T-helper 2 cell treated with Interferon-gamma antibody and Interleukin-4, amounts not matched to agents 5 μg/mL and 100 μg/mL, for 36 hours (primary cell): Measurements from ENCODE around the gene NDC80.
"Not testable (repeated sequence)": the region's sequence is repeated elsewhere in the genome, so short reads cannot be mapped to it uniquely, and the experiment has no call there.

Source experiments
- DNase-seq: peaks from one replicate; pipeline ENCODE4 v3.0.0; 2021; ENCODE audit warnings: low spot score
- H3K27ac Mint-ChIP-seq: one replicate; pipeline ENCODE4 v1.8.0; 2021; ENCODE audit warnings: mild to moderate bottlenecking, mixed read lengths
- H3K27me3 Mint-ChIP-seq: one replicate; pipeline ENCODE4 v1.8.0; 2021; ENCODE audit warnings: low read depth, mixed read lengths
- H3K36me3 Mint-ChIP-seq: one replicate; pipeline ENCODE4 v1.8.0; 2021; ENCODE audit warnings: low read depth, mixed read lengths
- H3K4me1 Mint-ChIP-seq: one replicate; pipeline ENCODE4 v1.8.0; 2021; ENCODE audit warnings: low read depth, mixed read lengths
- H3K4me3 Mint-ChIP-seq: one replicate; pipeline ENCODE4 v1.8.0; 2022; ENCODE audit warnings: mild to moderate bottlenecking, moderate library complexity, mixed read lengths
- H3K9me3 Mint-ChIP-seq: one replicate; pipeline ENCODE4 v1.8.0; 2021; ENCODE audit warnings: mixed read lengths

Gene NDC80

DNA sequence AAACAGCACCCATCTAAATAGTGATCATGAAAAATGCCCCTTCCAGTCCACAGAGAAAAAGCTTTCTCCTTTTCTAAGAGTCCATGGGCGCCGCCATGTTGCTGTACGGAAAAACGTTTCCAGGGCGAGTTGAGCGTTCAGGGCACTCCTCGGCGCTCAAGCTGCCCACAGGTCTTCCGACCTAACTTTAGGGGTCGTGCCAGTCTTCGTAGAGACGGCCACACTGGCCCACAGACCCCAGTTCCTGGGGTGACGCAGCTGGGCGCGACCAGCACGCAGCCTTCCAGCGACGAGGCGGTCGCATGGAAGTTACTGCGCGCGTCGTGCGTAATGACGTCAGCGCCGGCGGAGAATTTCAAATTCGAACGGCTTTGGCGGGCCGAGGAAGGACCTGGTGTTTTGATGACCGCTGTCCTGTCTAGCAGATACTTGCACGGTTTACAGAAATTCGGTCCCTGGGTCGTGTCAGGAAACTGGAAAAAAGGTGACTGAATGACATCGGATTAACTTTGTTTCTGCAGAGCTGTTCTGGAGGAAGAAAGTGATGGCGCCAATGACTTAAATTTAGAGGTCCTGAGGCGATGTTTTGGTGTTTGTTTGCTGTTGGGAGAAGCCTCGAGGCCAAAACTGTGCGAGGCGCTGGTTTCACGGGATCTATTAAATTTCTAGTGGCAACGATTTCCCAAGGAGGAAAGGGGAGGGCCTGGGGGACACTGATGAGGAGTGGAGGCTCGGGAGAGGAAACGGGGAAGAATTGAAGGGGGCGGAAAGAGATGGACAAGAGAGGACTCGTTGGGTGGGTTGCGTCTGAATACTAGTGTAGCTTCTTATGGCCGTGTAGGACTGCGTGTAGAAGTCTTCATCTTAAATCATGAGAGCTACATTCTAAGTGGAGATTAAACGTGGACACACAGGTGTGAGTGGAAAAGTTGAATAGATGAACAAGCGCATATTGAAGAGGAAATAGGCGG is at the start of gene NDC80, which contains the start of gene METTL4:
Gene NDC80, plus strand, starts transcription at position 358 of the 971 bp plus-strand sequence. CDS start 1,429 bp downstream, outside the sequence.
Gene METTL4, minus strand, starts transcription at position 306 of the 971 bp plus-strand sequence. CDS start 4,289 bp downstream, outside the sequence.
- peak; percentile 83 for DNase-seq
- Mint-ChIP-seq H3K4me1 (peaks cover 47% of the 10 kb centered on the region), H3K27me3 (no peaks in the 10 kb centered on the region), H3K27ac (peak within 1 kb of the TSS; percentile 98), H3K9me3 (no peaks in the 10 kb centered on the region), H3K36me3 (peaks cover 46% of the 10 kb centered on the region), H3K4me3 (peak within 1 kb of the TSS; percentile 99)

GRCh38 chr18:2522112-2522511 is 49.2 kb upstream of the NDC80 start:
- H3K27ac Mint-ChIP-seq, result no peak overlapping the region
- no peak overlapping the region for H3K4me3 Mint-ChIP-seq
- H3K36me3 Mint-ChIP-seq, result no peaks in the 10 kb centered on the region
- no peaks in the 10 kb centered on the region for H3K4me1 Mint-ChIP-seq
- DNase-seq, result no peak
- no peaks in the 10 kb centered on the region for H3K9me3 Mint-ChIP-seq
- no peaks in the 10 kb centered on the region for H3K27me3 Mint-ChIP-seq

GRCh38 chr18:2524794-2525198 is 46.6 kb upstream of the NDC80 start:
- not testable (repeated sequence) for H3K27ac Mint-ChIP-seq, H3K9me3 Mint-ChIP-seq, H3K36me3 Mint-ChIP-seq, DNase-seq, H3K4me3 Mint-ChIP-seq, H3K27me3 Mint-ChIP-seq, H3K4me1 Mint-ChIP-seq

GRCh38 chr18:2526329-2526728 is 45.0 kb upstream of the NDC80 start:
- no peak for DNase-seq
- H3K36me3 Mint-ChIP-seq, result no peaks in the 10 kb centered on the region
- H3K9me3 Mint-ChIP-seq, result no peaks in the 10 kb centered on the region
- H3K27ac Mint-ChIP-seq, result no peak overlapping the region
- no peaks in the 10 kb centered on the region for H3K4me1 Mint-ChIP-seq
- no peak overlapping the region for H3K4me3 Mint-ChIP-seq
- H3K27me3 Mint-ChIP-seq, result no peaks in the 10 kb centered on the region

DNA sequence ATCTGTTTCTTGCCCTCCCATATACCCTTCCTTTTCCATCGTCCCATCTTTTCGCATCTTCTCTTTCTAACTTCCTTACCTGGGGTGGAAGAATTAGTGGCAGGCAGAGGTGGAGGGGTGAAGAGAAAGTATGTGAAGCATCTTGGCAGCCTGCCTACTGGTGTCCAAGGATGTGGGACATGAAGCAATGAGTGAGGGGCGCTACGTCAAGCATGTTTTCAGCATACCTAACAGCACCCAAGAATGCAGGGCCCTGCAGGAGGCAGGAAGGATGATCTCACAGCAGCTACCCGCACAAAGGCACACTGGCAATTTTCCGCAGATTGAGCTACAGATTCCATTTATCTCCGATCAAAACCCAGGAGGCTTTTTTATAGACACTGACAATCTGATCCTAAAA is 42.2 kb upstream of the NDC80 start:
- no peaks in the 10 kb centered on the region for H3K4me1 Mint-ChIP-seq
- H3K36me3 Mint-ChIP-seq, result no peaks in the 10 kb centered on the region
- H3K27me3 Mint-ChIP-seq, result no peaks in the 10 kb centered on the region
- H3K27ac Mint-ChIP-seq, result no peak overlapping the region
- DNase-seq, result no peak
- no peaks in the 10 kb centered on the region for H3K9me3 Mint-ChIP-seq
- no peak overlapping the region for H3K4me3 Mint-ChIP-seq

GRCh38 chr18:2531751-2532150 is 39.6 kb upstream of the NDC80 start:
- Mint-ChIP-seq H3K4me1 (no peaks in the 10 kb centered on the region), H3K27me3 (no peaks in the 10 kb centered on the region), H3K27ac (no peak overlapping the region), H3K36me3 (peaks cover 6% of the 10 kb centered on the region), H3K9me3 (no peaks in the 10 kb centered on the region), H3K4me3 (no peak overlapping the region)
- no peak for DNase-seq

GRCh38 chr18:2532797-2533196 is 38.6 kb upstream of the NDC80 start:
- Mint-ChIP-seq H3K4me1 (no peaks in the 10 kb centered on the region), H3K4me3 (no peak overlapping the region), H3K27ac (no peak overlapping the region), H3K36me3 (peaks cover 9% of the 10 kb centered on the region), H3K9me3 (no peaks in the 10 kb centered on the region), H3K27me3 (no peaks in the 10 kb centered on the region)
- DNase-seq, result no peak

DNA sequence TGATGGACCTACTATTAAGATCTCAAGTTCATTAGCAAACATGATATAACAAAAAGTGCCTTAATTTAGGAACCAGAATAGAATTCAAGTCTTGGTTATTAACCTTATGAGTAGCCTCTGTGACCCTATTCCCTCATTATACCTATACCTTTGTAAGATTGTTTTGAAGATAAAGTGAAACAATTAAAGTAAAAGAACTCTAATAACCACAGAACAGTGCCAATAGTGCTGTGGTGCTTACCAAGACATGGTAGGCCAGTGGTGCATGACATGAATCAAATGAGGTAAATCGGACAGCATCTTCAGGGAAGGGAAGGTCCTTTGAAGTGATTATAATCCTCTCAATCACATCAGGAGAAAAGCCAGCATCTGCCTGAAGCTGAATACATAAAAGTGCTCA is 36.5 kb upstream of the NDC80 start:
- no peaks in the 10 kb centered on the region for H3K27me3 Mint-ChIP-seq
- no peaks in the 10 kb centered on the region for H3K9me3 Mint-ChIP-seq
- no peak overlapping the region for H3K27ac Mint-ChIP-seq
- DNase-seq, result no peak
- H3K4me3 Mint-ChIP-seq, result no peak overlapping the region
- H3K36me3 Mint-ChIP-seq, result peaks cover 11% of the 10 kb centered on the region
- no peaks in the 10 kb centered on the region for H3K4me1 Mint-ChIP-seq

DNA sequence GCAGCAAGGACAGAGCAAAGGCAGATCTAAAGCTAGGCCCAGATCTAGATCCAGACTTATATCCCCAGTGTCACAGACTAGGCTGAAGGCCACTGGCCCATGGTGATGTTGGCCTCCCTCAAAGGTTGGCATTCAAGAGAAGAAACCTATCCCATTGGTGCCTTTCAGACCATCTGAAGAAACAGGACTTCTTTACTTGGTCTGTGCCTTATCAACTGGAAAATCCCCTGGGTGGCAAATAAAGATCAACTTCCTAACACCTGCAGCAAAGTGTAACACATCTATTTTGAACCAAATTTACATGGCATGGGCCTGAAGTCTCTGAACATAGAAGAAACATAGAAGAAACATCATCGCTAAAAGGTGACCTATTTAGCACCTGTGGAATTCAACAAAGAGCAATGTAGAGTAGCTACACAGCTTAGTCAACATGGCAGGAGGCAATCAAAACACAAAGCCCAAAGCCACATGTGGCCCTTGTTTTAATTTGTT is 35.9 kb upstream of the NDC80 start:
- Mint-ChIP-seq H3K27me3 (no peaks in the 10 kb centered on the region), H3K36me3 (peaks cover 11% of the 10 kb centered on the region), H3K4me1 (no peaks in the 10 kb centered on the region), H3K27ac (no peak overlapping the region), H3K9me3 (no peaks in the 10 kb centered on the region), H3K4me3 (no peak overlapping the region)
- DNase-seq, result no peak

GRCh38 chr18:2536063-2536462 is 35.3 kb upstream of the NDC80 start:
- H3K4me1 Mint-ChIP-seq, result no peaks in the 10 kb centered on the region
- H3K9me3 Mint-ChIP-seq, result no peaks in the 10 kb centered on the region
- H3K27me3 Mint-ChIP-seq, result no peaks in the 10 kb centered on the region
- no peak overlapping the region for H3K4me3 Mint-ChIP-seq
- H3K27ac Mint-ChIP-seq, result no peak overlapping the region
- DNase-seq, result no peak
- peaks cover 11% of the 10 kb centered on the region for H3K36me3 Mint-ChIP-seq

- no peaks in the 10 kb centered on the region for H3K4me1 Mint-ChIP-seq
- no peak overlapping the region for H3K27ac Mint-ChIP-seq
- H3K9me3 Mint-ChIP-seq, result no peaks in the 10 kb centered on the region
- peaks cover 11% of the 10 kb centered on the region for H3K36me3 Mint-ChIP-seq
- no peak overlapping the region for H3K4me3 Mint-ChIP-seq
- no peaks in the 10 kb centered on the region for H3K27me3 Mint-ChIP-seq
- DNase-seq, result no peak
These were observed 34.9 kb upstream of the NDC80 start for GRCh38 chr18:2536493-2536892.

DNA sequence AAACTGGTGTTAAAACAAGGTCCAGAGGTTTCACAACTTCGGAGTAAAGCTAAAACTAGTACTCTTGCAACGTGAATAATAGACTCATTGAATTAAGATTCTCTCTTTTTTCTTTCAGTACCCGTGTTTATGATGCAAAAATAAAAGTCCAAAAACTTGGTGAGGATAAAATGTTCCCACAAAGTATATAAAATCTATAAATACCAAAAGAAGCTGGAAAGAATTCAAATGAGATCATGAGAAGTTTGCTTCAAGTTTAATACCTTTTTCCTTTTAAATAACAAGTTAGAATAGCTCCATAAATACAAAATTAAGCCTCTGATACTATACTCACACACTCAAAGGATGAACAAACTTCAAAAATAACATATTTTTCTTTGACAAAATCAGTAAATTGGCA is 34.1 kb upstream of the NDC80 start:
- no peaks in the 10 kb centered on the region for H3K9me3 Mint-ChIP-seq
- H3K27ac Mint-ChIP-seq, result no peak overlapping the region
- DNase-seq, result no peak
- no peaks in the 10 kb centered on the region for H3K27me3 Mint-ChIP-seq
- no peaks in the 10 kb centered on the region for H3K4me1 Mint-ChIP-seq
- H3K36me3 Mint-ChIP-seq, result peaks cover 11% of the 10 kb centered on the region
- H3K4me3 Mint-ChIP-seq, result no peak overlapping the region

- H3K9me3 Mint-ChIP-seq, result no peaks in the 10 kb centered on the region
- H3K36me3 Mint-ChIP-seq, result peaks cover 11% of the 10 kb centered on the region
- no peak overlapping the region for H3K4me3 Mint-ChIP-seq
- DNase-seq, result no peak
- no peak overlapping the region for H3K27ac Mint-ChIP-seq
- no peaks in the 10 kb centered on the region for H3K27me3 Mint-ChIP-seq
- H3K4me1 Mint-ChIP-seq, result no peaks in the 10 kb centered on the region
These were observed 33.1 kb upstream of the NDC80 start for GRCh38 chr18:2538236-2538635.

GRCh38 chr18:2538844-2539243 is 32.5 kb upstream of the NDC80 start:
- Mint-ChIP-seq H3K4me3 (no peak overlapping the region), H3K27ac (no peak overlapping the region), H3K36me3 (peaks cover 11% of the 10 kb centered on the region), H3K4me1 (no peaks in the 10 kb centered on the region), H3K9me3 (no peaks in the 10 kb centered on the region), H3K27me3 (no peaks in the 10 kb centered on the region)
- no peak for DNase-seq
